HG03354 (cell line): ENCODE measurements around the gene FGF8.
"Not testable (repeated sequence)": the region's sequence is repeated elsewhere in the genome, so short reads cannot be mapped to it uniquely, and the experiment has no call there.

Experiments
- ATAC-seq: cut with Tn5 transposase; IDR thresholded peaks from one replicate; pipeline ENCODE4 v1.9.1; 2021; ENCODE audit warnings: mild to moderate bottlenecking; ENCODE audit not compliant: unreplicated experiment, poor library complexity, severe bottlenecking

FGF8 gene

GRCh38 chr10:101775273-101776160 lies at the start of gene FGF8:
FGF8 (minus strand) TSS chr10:101776114; CDS start chr10:101775900, 214 bp downstream.
- no peak for ATAC-seq

- no peak for ATAC-seq
Observed at GRCh38 chr10:101824736-101825135, 48.8 kb upstream of the FGF8 start.

- peak; percentile 19 for ATAC-seq
Observed at GRCh38 chr10:101818872-101819633, 43.1 kb upstream of the FGF8 start.

- peak; percentile 84 for ATAC-seq
Observed at GRCh38 chr10:101818119-101818871, 42.4 kb upstream of the FGF8 start, which contains the start of gene OGA. OGA (minus strand) TSS chr10:101818444; CDS start chr10:101818022, 422 bp downstream.

GRCh38 chr10:101817337-101818118 lies 41.6 kb upstream of the FGF8 start:
- peak; percentile 17 for ATAC-seq

- ATAC-seq = no peak
Observed at GRCh38 chr10:101816913-101817336, 41.0 kb upstream of the FGF8 start.

GRCh38 chr10:101816376-101816775 lies 40.5 kb upstream of the FGF8 start:
- no peak for ATAC-seq

- ATAC-seq = no peak
Observed at GRCh38 chr10:101814466-101815071, 38.7 kb upstream of the FGF8 start.

GRCh38 chr10:101812606-101813005 lies 36.7 kb upstream of the FGF8 start:
- no peak for ATAC-seq

GRCh38 chr10:101807158-101807557 lies 31.2 kb upstream of the FGF8 start:
- no peak for ATAC-seq

GRCh38 chr10:101803511-101803910 lies 27.6 kb upstream of the FGF8 start:
- no peak for ATAC-seq

GRCh38 chr10:101797403-101798059 lies 21.6 kb upstream of the FGF8 start:
- no peak for ATAC-seq

- ATAC-seq = no peak
Observed at GRCh38 chr10:101793526-101793925, 17.6 kb upstream of the FGF8 start.

- ATAC-seq = no peak
Observed at GRCh38 chr10:101789686-101790085, 13.8 kb upstream of the FGF8 start.

- ATAC-seq = not testable (repeated sequence)
Observed at GRCh38 chr10:101789231-101789630, 13.3 kb upstream of the FGF8 start.

GRCh38 chr10:101785801-101786200 lies 9.9 kb upstream of the FGF8 start:
- no peak for ATAC-seq

- no peak for ATAC-seq
Observed at GRCh38 chr10:101784558-101784957, 8.6 kb upstream of the FGF8 start.

GRCh38 chr10:101783736-101784118 lies 7.8 kb upstream of the FGF8 start:
- no peak for ATAC-seq
